ENCODE results near the gene BRMS1L. TPM values are rescaled to one million over a fixed set of nuclear protein-coding genes. Genes with fewer than 3 reads are reported as not detected.

BRMS1L gene
- total and polyA plus RNA-seq, 10 of the 15 experiments (the other 5 are each of a cell fraction or from before 2014, with no cell fraction given) = 5.3 to 26.7 (median 8.3) TPM

- DNase-seq (ENCODE audit: low read depth, low spot score) (no peak), FAIRE-seq (no peak), ATAC-seq (no peak)
- Histone ChIP-seq H3K27ac (ENCODE audit: control insufficient read depth, insufficient read depth) (no peak overlapping the region), H3K4me2 (ENCODE audit: control insufficient read depth, insufficient read depth) (peak overlapping the region; percentile 56), H3K4me3 (peak overlapping the region; percentile 79; the same call in 1 of the 2 replicates), H3K27me3 (replicated peaks in 1 of 2; ENCODE audit: control insufficient read depth in 2 of 2, insufficient read depth in 2 of 2, low read length in 1 of 2) (no peaks in the 10 kb centered on the region), H3K4me1 (ENCODE audit: control insufficient read depth, insufficient read depth, low read length) (no peaks in the 10 kb centered on the region), H3K9me3 (replicated peaks; ENCODE audit: control insufficient read depth, insufficient read depth, low read length) (no peaks in the 10 kb centered on the region), H2AFZ (ENCODE audit: control insufficient read depth, low read depth, low read length) (no peak overlapping the region), H3K79me2 (ENCODE audit: control insufficient read depth, insufficient read depth, low read length) (peaks cover 11% of the 10 kb centered on the region), H4K20me1 (ENCODE audit: control insufficient read depth, insufficient read depth) (no peaks in the 10 kb centered on the region), H3K9ac (ENCODE audit: control insufficient read depth, insufficient read depth, low read length) (no peak overlapping the region), H3K36me3 (ENCODE audit: control insufficient read depth in 2 of 2, insufficient read depth in 2 of 2, low read length in 1 of 2) (no peaks in the 10 kb centered on the region)
- 77% methylated on average over 8 of the region's 8 CpGs for WGBS (ENCODE audit: insufficient coverage, insufficient replicate concordance, low lambda C conversion rate, missing lambda C conversion rate)
- ChIA-PET RAD21 (ENCODE audit: unreplicated experiment) (interaction anchor here (0.7 to 2.5 kb wide), 4 partner anchors 10 to 18 kb away, joined by 3 to 11 read pairs (median 6); partner anchors contain the start of gene BRMS1L), SMC1A (ENCODE audit: uncharacterized antibody, unreplicated experiment) (interaction anchor here (0.6 to 2.6 kb wide), 8 partner anchors 10 to 388 kb away, joined by 3 to 10 read pairs (median 4); no protein-coding TSS in a partner anchor), CTCF (interaction anchor here (0.6 to 4.8 kb wide), 7 partner anchors 9 to 409 kb away, joined by 3 to 42 read pairs (median 3); partner anchors contain the start of gene BRMS1L), POLR2A (interaction anchor here (0.9 to 1.2 kb wide), 5 partner anchors 10 to 28 kb away, joined by 3 to 8 read pairs (median 3); partner anchors contain the start of gene BRMS1L)
- TF ChIP-seq ZNF217 (IDR thresholded peaks at IDR 0.05) (no peak), SUPT20H (IDR thresholded peaks at IDR 0.05; ENCODE audit: borderline replicate concordance, control insufficient read depth, low read depth, low read length) (no peak), TAF1 (IDR thresholded peaks at IDR 0.05; ENCODE audit: borderline replicate concordance, low read depth, low read length) (no peak), LARP7 (IDR thresholded peaks at IDR 0.05) (no peak)
- intact Hi-C loops (cut with micrococcal nuclease; ENCODE audit: unreplicated experiment) (loop anchor here (5.0 kb wide), 1 partner anchor 120 kb away; no protein-coding TSS in a partner anchor), in situ Hi-C loops (cut with MboI) (no loop called here)
- BruUV-seq (replicated peaks) = TSS peak; percentile 66
Measured at GRCh38 chr14:35807131-35807961, 18.8 kb upstream of the BRMS1L start.
